HepG2 (cell line): ENCODE measurements around the gene CDR2L. TPM values are rescaled to one million over a fixed set of nuclear protein-coding genes. Genes with fewer than 3 reads are reported as not detected.

Experiments
- ARNT2 ChIP-seq: sonication (generic); formaldehyde crosslinking; IDR thresholded peaks from 2 replicates; pipeline ENCODE4 v1.8.0; 2022; ENCODE audit warnings: mild to moderate bottlenecking, low read depth, missing genetic modification reagents, moderate library complexity
- NFKB2 ChIP-seq: sonication (generic); formaldehyde crosslinking; IDR thresholded peaks from 2 replicates; pipeline ENCODE4 v1.4.0; 2020; ENCODE audit warnings: missing genetic modification reagents, borderline replicate concordance
- NR2F2 ChIP-seq: IDR thresholded peaks from 2 replicates; pipeline ENCODE4 v1.6.1; 2012; ENCODE audit warnings: low read depth, inconsistent platforms, borderline replicate concordance
- PAF1 ChIP-seq: IDR thresholded peaks from 2 replicates; pipeline ENCODE4 v1.6.1; 2016; ENCODE audit warnings: missing genetic modification reagents, missing compliant biosample characterization
- PHF20 ChIP-seq: sonication (generic); formaldehyde crosslinking; IDR thresholded peaks from 2 replicates; pipeline ENCODE4 v1.5.0; 2020; ENCODE audit warnings: mild to moderate bottlenecking, missing genetic modification reagents
- TARDBP ChIP-seq: sonication (generic); formaldehyde crosslinking; IDR thresholded peaks from 2 replicates; pipeline ENCODE4 v1.8.0; 2022; ENCODE audit warnings: mild to moderate bottlenecking, missing genetic modification reagents
- TIGD3 ChIP-seq: sonication (generic); formaldehyde crosslinking; IDR thresholded peaks from 2 replicates; pipeline ENCODE4 v1.5.1; 2020; ENCODE audit warnings: mild to moderate bottlenecking, missing genetic modification reagents, borderline replicate concordance
- UBTF ChIP-seq: sonication (generic); formaldehyde crosslinking; IDR thresholded peaks from 2 replicates; pipeline ENCODE4 v1.4.0; 2020; ENCODE audit warnings: mild to moderate bottlenecking, missing genetic modification reagents
- WIZ ChIP-seq: sonication (generic); formaldehyde crosslinking; IDR thresholded peaks from 2 replicates; pipeline ENCODE4 v1.5.1; 2020; ENCODE audit warnings: mild to moderate bottlenecking, missing genetic modification reagents
- ZNF501 ChIP-seq: sonication (generic); formaldehyde crosslinking; IDR thresholded peaks from 2 replicates; pipeline ENCODE4 v1.5.1; 2020; ENCODE audit warnings: mild to moderate bottlenecking, moderate library complexity, missing genetic modification reagents
- ZNF510 ChIP-seq: sonication (generic); formaldehyde crosslinking; IDR thresholded peaks from 2 replicates; pipeline ENCODE4 v1.4.0; 2020; ENCODE audit warnings: low read depth, mild to moderate bottlenecking, missing genetic modification reagents
- ZNF775 ChIP-seq: sonication (generic); formaldehyde crosslinking; IDR thresholded peaks from 2 replicates; pipeline ENCODE4 v1.4.0; 2020; ENCODE audit warnings: missing genetic modification reagents, mild to moderate bottlenecking, moderate library complexity, borderline replicate concordance
- ZNF790 ChIP-seq: sonication (generic); formaldehyde crosslinking; IDR thresholded peaks from 2 replicates; pipeline ENCODE4 v1.8.0; 2022; ENCODE audit warnings: missing genetic modification reagents, mild to moderate bottlenecking, borderline replicate concordance
- ZSCAN31 ChIP-seq: sonication (generic); formaldehyde crosslinking; IDR thresholded peaks from 2 replicates; pipeline ENCODE4 v1.5.0; 2020; ENCODE audit warnings: low read depth, mild to moderate bottlenecking, missing genetic modification reagents
- polyA plus RNA-seq, 8 experiments: library from polyadenylated mRNA; depleted of rRNA in 3 of 8; stranded (reverse) in 7 of 8; unstranded in 1 of 8; fragments of >200 nt; fragmentation: Illumina TruSeq in 4 of 8; extraction: Trizol in 4 of 8; gene quantifications; 2 replicates each; pipeline versions ENCODE4 v1.2.1 to v1.2.3, GENCODE V29; 2011 to 2016; ENCODE audit warnings: low read depth in 4 of 8, missing spikeins in 1 of 8, mixed read lengths in 1 of 8; ENCODE audit not compliant: insufficient read depth in 1 of 8
- total RNA-seq, 5 experiments: library from RNA; depleted of rRNA; stranded (reverse); fragments of >200 nt; fragmentation: Illumina TruSeq; extraction: Trizol; gene quantifications; 2 replicates each; pipeline ENCODE4 v1.2.3, GENCODE V29; 2016; ENCODE audit warnings: low read depth in 1 of 5
- TF ChIP-seq, protein P1 (sequence below): sonication (generic); formaldehyde crosslinking; IDR thresholded peaks from 2 replicates; pipeline ENCODE4 v1.4.0; 2020; ENCODE audit warnings: mild to moderate bottlenecking, missing genetic modification reagents
- TF ChIP-seq, protein P2 (sequence below): sonication (generic); formaldehyde crosslinking; IDR thresholded peaks from 2 replicates; pipeline ENCODE4 v1.4.0; 2020; ENCODE audit warnings: mild to moderate bottlenecking, missing genetic modification reagents
- TF ChIP-seq, protein P3 (sequence below): sonication (generic); formaldehyde crosslinking; IDR thresholded peaks from 2 replicates; pipeline ENCODE4 v1.5.1; 2020; ENCODE audit warnings: missing genetic modification reagents, mild to moderate bottlenecking, borderline replicate concordance
- TF ChIP-seq, protein P4 (sequence below): sonication (generic); formaldehyde crosslinking; IDR thresholded peaks from 2 replicates; pipeline ENCODE4 v1.4.0; 2020; ENCODE audit warnings: missing genetic modification reagents, borderline replicate concordance
- TF ChIP-seq, protein P5 (sequence below): sonication (generic); formaldehyde crosslinking; IDR thresholded peaks from 2 replicates; pipeline ENCODE4 v1.4.0; 2020; ENCODE audit warnings: low read depth, mild to moderate bottlenecking, missing genetic modification reagents

CDR2L gene
- total and polyA plus RNA-seq, 2 of the 13 experiments (the other 11 are each of a cell fraction or from before 2014, with no cell fraction given): 1.9 to 2.1 TPM

- TF ChIP-seq UBTF (peak; percentile 69; the same call in 1 of the 2 replicates), ZNF510 (CRISPR knock-in tag) (no peak), NFKB2 (no peak), ARNT2 (CRISPR knock-in tag) (peak; percentile 55), PHF20 (CRISPR knock-in tag) (no peak), WIZ (no peak), ZNF775 (CRISPR knock-in tag) (no peak), PAF1 (CRISPR knock-in tag) (no peak), TARDBP (CRISPR knock-in tag) (no peak), ZNF501 (peak; percentile 15; the same call in 1 of the 2 replicates), TIGD3 (CRISPR knock-in tag) (no peak), ZNF790 (CRISPR knock-in tag) (no peak), ZSCAN31 (CRISPR knock-in tag) (no peak), NR2F2 (no peak)
- TF ChIP-seq, protein P1, sequence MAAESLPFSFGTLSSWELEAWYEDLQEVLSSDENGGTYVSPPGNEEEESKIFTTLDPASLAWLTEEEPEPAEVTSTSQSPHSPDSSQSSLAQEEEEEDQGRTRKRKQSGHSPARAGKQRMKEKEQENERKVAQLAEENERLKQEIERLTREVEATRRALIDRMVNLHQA (CRISPR knock-in tag): no peak
- TF ChIP-seq, protein P2, sequence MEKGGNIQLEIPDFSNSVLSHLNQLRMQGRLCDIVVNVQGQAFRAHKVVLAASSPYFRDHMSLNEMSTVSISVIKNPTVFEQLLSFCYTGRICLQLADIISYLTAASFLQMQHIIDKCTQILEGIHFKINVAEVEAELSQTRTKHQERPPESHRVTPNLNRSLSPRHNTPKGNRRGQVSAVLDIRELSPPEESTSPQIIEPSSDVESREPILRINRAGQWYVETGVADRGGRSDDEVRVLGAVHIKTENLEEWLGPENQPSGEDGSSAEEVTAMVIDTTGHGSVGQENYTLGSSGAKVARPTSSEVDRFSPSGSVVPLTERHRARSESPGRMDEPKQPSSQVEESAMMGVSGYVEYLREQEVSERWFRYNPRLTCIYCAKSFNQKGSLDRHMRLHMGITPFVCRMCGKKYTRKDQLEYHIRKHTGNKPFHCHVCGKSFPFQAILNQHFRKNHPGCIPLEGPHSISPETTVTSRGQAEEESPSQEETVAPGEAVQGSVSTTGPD (CRISPR knock-in tag): no peak
- TF ChIP-seq, protein P3, sequence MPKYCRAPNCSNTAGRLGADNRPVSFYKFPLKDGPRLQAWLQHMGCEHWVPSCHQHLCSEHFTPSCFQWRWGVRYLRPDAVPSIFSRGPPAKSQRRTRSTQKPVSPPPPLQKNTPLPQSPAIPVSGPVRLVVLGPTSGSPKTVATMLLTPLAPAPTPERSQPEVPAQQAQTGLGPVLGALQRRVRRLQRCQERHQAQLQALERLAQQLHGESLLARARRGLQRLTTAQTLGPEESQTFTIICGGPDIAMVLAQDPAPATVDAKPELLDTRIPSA (CRISPR knock-in tag): no peak
- TF ChIP-seq, protein P4, sequence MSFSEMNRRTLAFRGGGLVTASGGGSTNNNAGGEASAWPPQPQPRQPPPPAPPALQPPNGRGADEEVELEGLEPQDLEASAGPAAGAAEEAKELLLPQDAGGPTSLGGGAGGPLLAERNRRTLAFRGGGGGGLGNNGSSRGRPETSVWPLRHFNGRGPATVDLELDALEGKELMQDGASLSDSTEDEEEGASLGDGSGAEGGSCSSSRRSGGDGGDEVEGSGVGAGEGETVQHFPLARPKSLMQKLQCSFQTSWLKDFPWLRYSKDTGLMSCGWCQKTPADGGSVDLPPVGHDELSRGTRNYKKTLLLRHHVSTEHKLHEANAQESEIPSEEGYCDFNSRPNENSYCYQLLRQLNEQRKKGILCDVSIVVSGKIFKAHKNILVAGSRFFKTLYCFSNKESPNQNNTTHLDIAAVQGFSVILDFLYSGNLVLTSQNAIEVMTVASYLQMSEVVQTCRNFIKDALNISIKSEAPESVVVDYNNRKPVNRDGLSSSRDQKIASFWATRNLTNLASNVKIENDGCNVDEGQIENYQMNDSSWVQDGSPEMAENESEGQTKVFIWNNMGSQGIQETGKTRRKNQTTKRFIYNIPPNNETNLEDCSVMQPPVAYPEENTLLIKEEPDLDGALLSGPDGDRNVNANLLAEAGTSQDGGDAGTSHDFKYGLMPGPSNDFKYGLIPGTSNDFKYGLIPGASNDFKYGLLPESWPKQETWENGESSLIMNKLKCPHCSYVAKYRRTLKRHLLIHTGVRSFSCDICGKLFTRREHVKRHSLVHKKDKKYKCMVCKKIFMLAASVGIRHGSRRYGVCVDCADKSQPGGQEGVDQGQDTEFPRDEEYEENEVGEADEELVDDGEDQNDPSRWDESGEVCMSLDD (CRISPR knock-in tag): no peak
- TF ChIP-seq, protein P5, sequence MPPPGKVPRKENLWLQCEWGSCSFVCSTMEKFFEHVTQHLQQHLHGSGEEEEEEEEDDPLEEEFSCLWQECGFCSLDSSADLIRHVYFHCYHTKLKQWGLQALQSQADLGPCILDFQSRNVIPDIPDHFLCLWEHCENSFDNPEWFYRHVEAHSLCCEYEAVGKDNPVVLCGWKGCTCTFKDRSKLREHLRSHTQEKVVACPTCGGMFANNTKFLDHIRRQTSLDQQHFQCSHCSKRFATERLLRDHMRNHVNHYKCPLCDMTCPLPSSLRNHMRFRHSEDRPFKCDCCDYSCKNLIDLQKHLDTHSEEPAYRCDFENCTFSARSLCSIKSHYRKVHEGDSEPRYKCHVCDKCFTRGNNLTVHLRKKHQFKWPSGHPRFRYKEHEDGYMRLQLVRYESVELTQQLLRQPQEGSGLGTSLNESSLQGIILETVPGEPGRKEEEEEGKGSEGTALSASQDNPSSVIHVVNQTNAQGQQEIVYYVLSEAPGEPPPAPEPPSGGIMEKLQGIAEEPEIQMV (CRISPR knock-in tag): no peak
These were observed at the start of gene CDR2L (continued) for GRCh38 chr17:74987418-74987908.
